ENCODE results near the gene CTNNBIP1. TPM values are rescaled to one million over a fixed set of nuclear protein-coding genes. Genes with fewer than 3 reads are reported as not detected.

The CTNNBIP1 gene
- total and polyA plus RNA-seq, 2 donors (not counting 3 experiments of a cell fraction or from before 2014, with no cell fraction given) = 26.6 to 31.7 TPM

DNA sequence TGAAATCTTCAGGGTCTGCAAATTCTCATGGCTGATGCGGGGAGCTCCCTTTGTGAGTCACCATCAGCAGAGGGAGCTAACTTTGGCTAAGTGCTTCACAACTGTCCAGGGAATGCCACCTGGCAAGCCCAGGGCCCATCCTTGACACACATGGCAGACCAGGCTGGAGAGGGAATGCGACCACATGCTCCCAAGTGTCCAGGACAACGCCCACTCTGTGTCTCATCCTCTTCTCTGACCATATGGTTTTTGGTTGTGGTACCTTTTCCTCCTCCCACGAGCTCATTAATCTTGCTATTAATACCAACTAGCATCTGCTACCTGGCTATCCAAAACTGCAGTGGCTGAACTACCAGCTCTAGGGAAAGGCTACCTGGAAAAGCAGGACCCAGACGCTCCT, 49.2 kb downstream of the CTNNBIP1 start:
- POLR2A ChIA-PET = no interaction called here
- Histone ChIP-seq H3K9me1 (replicated peaks; ENCODE audit: control insufficient read depth, extremely low read depth, insufficient read depth, low read length) (no peaks in the 10 kb centered on the region), H3K4me2 (ENCODE audit: insufficient read depth, low read length) (no peak overlapping the region), H3K79me2 (ENCODE audit: control insufficient read depth, insufficient read depth, low read length) (no peaks in the 10 kb centered on the region), H4K20me1 (replicated peaks; ENCODE audit: control insufficient read depth, extremely low read depth, insufficient read depth, low read length) (no peaks in the 10 kb centered on the region), H3K9me3 (replicated peaks; ENCODE audit: control insufficient read depth, insufficient read depth, low read length) (no peaks in the 10 kb centered on the region), H2AFZ (ENCODE audit: low read depth, low read length) (no peak overlapping the region), H3K27me3 (ENCODE audit: control insufficient read depth in 2 of 2, insufficient read depth in 2 of 2, low read length in 2 of 2) (no peaks in the 10 kb centered on the region), H3K4me3 (replicated peaks in 1 of 3; ENCODE audit: insufficient read depth in 1 of 3, low read depth in 1 of 3, low read length in 3 of 3) (no peak overlapping the region), H3K36me3 (ENCODE audit: control insufficient read depth in 2 of 2, extremely low read depth in 1 of 2, insufficient read depth in 2 of 2, low read length in 2 of 2) (no peaks in the 10 kb centered on the region), H3K9ac (replicated peaks; ENCODE audit: extremely low read depth, insufficient read depth, low read length) (no peak overlapping the region), H3K27ac (ENCODE audit: insufficient read depth, low read depth, low read length) (no peak overlapping the region), H3K4me1 (ENCODE audit: control insufficient read depth, extremely low read depth, insufficient read depth, low read length) (peaks cover 11% of the 10 kb centered on the region)
- no peak for FAIRE-seq
- dilution Hi-C loops (cut with MboI; ENCODE audit: extremely low pct_ligation_motif_present, low sequenced_read_pairs) = no loop called here
- BruUV-seq (replicated peaks) = no TSS peak
- CTCF ChIA-PET = interaction anchor here (0.8 to 6.9 kb wide), 6 partner anchors 12 to 234 kb away, joined by 3 to 82 read pairs (median 3); no protein-coding TSS in a partner anchor
- no peak for DNase-seq (ENCODE audit: low read depth, low spot score)
- TF ChIP-seq GATA2 (IDR thresholded peaks at IDR 0.05; ENCODE audit: insufficient read depth, insufficient read length, low read depth, low read length) = no peak
- TF ChIP-seq EZH2 (IDR thresholded peaks at IDR 0.05; ENCODE audit: borderline replicate concordance, low read depth, low read length, severe bottlenecking) = no peak
- TF ChIP-seq, protein P1, sequence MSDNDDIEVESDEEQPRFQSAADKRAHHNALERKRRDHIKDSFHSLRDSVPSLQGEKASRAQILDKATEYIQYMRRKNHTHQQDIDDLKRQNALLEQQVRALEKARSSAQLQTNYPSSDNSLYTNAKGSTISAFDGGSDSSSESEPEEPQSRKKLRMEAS (IDR thresholded peaks at IDR 0.05; ENCODE audit: insufficient read depth, insufficient read length) = no peak
- TF ChIP-seq POLR2A (IDR thresholded peaks at IDR 0.05; ENCODE audit: low read depth, low read length) = no peak
- no peak for TF ChIP-seq FOS (IDR thresholded peaks at IDR 0.05; ENCODE audit: borderline replicate concordance, insufficient read depth, low read length)
- no peak for TF ChIP-seq POLR2AphosphoS5 (IDR thresholded peaks at IDR 0.05; ENCODE audit: insufficient read depth, low read depth, low read length)
- TF ChIP-seq, protein P2, sequence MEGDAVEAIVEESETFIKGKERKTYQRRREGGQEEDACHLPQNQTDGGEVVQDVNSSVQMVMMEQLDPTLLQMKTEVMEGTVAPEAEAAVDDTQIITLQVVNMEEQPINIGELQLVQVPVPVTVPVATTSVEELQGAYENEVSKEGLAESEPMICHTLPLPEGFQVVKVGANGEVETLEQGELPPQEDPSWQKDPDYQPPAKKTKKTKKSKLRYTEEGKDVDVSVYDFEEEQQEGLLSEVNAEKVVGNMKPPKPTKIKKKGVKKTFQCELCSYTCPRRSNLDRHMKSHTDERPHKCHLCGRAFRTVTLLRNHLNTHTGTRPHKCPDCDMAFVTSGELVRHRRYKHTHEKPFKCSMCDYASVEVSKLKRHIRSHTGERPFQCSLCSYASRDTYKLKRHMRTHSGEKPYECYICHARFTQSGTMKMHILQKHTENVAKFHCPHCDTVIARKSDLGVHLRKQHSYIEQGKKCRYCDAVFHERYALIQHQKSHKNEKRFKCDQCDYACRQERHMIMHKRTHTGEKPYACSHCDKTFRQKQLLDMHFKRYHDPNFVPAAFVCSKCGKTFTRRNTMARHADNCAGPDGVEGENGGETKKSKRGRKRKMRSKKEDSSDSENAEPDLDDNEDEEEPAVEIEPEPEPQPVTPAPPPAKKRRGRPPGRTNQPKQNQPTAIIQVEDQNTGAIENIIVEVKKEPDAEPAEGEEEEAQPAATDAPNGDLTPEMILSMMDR (IDR thresholded peaks at IDR 0.05; ENCODE audit: extremely low read depth in 1 of 2, insufficient read depth in 1 of 2, low read depth in 1 of 2, low read length in 2 of 2) = no peak
- TF ChIP-seq MYC (IDR thresholded peaks at IDR 0.05; ENCODE audit: low read depth, low read length) = no peak
- TF ChIP-seq JUN (IDR thresholded peaks at IDR 0.05; ENCODE audit: borderline replicate concordance, insufficient read depth, insufficient read length, low read depth) = no peak
- intact Hi-C loops (cut with micrococcal nuclease) = no loop called here
